WTC11 (cell line): ENCODE data around the gene CHST7. TPM values are rescaled to one million over a fixed set of nuclear protein-coding genes. Genes with fewer than 3 reads are reported as not detected.

Experiments
- ATAC-seq: fragments of 200-7000 bp; cut with Tn5 transposase; 2 replicates; pipeline ENCODE4 v1.10.0; 2021; ENCODE audit warnings: mild to moderate bottlenecking, moderate library complexity
- CTCF ChIA-PET: fragments of 300-600 bp; sonication (Branson Sonifier 250); formaldehyde crosslinking; loops from one replicate; lab custom pipeline; 2021; ENCODE audit warnings: antibody characterized with exemption; lab: Charles Lee
- POLR2A ChIA-PET: fragments of 350-600 bp; sonication (Branson Sonifier 250); formaldehyde crosslinking; loops from one replicate; lab custom pipeline; 2021; ENCODE audit warnings: antibody characterized with exemption; lab: Charles Lee
- DNase-seq: peaks from one replicate; pipeline ENCODE4 v3.0.0; 2021; ENCODE audit warnings: low spot score
- H3K27ac Mint-ChIP-seq: 2 replicates; pipeline ENCODE4 v1.8.0; 2021; ENCODE audit warnings: mixed read lengths
- H3K27me3 Mint-ChIP-seq: 2 replicates; pipeline ENCODE4 v1.8.0; 2021; ENCODE audit warnings: low read depth, mild to moderate bottlenecking, moderate library complexity, mixed read lengths
- H3K36me3 Mint-ChIP-seq: 2 replicates; pipeline ENCODE4 v1.8.0; 2021; ENCODE audit warnings: mixed read lengths
- H3K4me1 Mint-ChIP-seq: 2 replicates; pipeline ENCODE4 v1.8.0; 2022; ENCODE audit warnings: mixed read lengths
- H3K4me3 Mint-ChIP-seq: 2 replicates; pipeline ENCODE4 v1.8.0; 2021; ENCODE audit warnings: mild to moderate bottlenecking, moderate library complexity, mixed read lengths
- H3K9me3 Mint-ChIP-seq: 2 replicates; pipeline ENCODE4 v1.8.0; 2021; ENCODE audit warnings: mixed read lengths
- ATF1 ChIP-seq: sonication (generic); formaldehyde crosslinking; IDR thresholded peaks from 2 replicates; pipeline ENCODE4 v1.8.1; 2023; ENCODE audit warnings: mild to moderate bottlenecking, moderate library complexity, missing genetic modification reagents
- ATF6 ChIP-seq: sonication (generic); formaldehyde crosslinking; IDR thresholded peaks from 2 replicates; pipeline ENCODE4 v1.8.1; 2023; ENCODE audit warnings: mild to moderate bottlenecking, missing genetic modification reagents
- CREM ChIP-seq: sonication (generic); formaldehyde crosslinking; IDR thresholded peaks from 2 replicates; pipeline ENCODE4 v1.8.1; 2022; ENCODE audit warnings: mild to moderate bottlenecking, missing genetic modification reagents, moderate library complexity
- ESRRA ChIP-seq: sonication (generic); formaldehyde crosslinking; IDR thresholded peaks from 2 replicates; pipeline ENCODE4 v1.8.1; 2022; ENCODE audit warnings: mild to moderate bottlenecking, missing genetic modification reagents, borderline replicate concordance
- GABPB1 ChIP-seq: sonication (generic); formaldehyde crosslinking; IDR thresholded peaks from 2 replicates; pipeline ENCODE4 v1.8.1; 2023; ENCODE audit warnings: mild to moderate bottlenecking, missing genetic modification reagents
- KAT7 ChIP-seq: sonication (generic); formaldehyde crosslinking; IDR thresholded peaks from 2 replicates; pipeline ENCODE4 v1.8.1; 2023; ENCODE audit warnings: missing genetic modification reagents, mild to moderate bottlenecking, borderline replicate concordance
- RELA ChIP-seq: sonication (generic); formaldehyde crosslinking; IDR thresholded peaks from 2 replicates; pipeline ENCODE4 v1.8.1; 2022; ENCODE audit warnings: missing genetic modification reagents, mild to moderate bottlenecking, borderline replicate concordance
- USF1 ChIP-seq: sonication (generic); formaldehyde crosslinking; IDR thresholded peaks from 2 replicates; pipeline ENCODE4 v1.8.0; 2022; ENCODE audit warnings: mild to moderate bottlenecking, missing genetic modification reagents
- USF2 ChIP-seq: sonication (generic); formaldehyde crosslinking; IDR thresholded peaks from 2 replicates; pipeline ENCODE4 v1.8.1; 2023; ENCODE audit warnings: mild to moderate bottlenecking, missing genetic modification reagents, moderate library complexity
- ZNF232 ChIP-seq: sonication (generic); formaldehyde crosslinking; IDR thresholded peaks from 2 replicates; pipeline ENCODE4 v1.8.0; 2022; ENCODE audit warnings: mild to moderate bottlenecking, missing genetic modification reagents
- ZNF317 ChIP-seq: sonication (generic); formaldehyde crosslinking; IDR thresholded peaks from 2 replicates; pipeline ENCODE4 v1.8.1; 2023; ENCODE audit warnings: low read depth, mild to moderate bottlenecking, moderate library complexity, missing genetic modification reagents, borderline replicate concordance
- total RNA-seq: library from RNA; stranded (reverse); gene quantifications from 3 replicates; pipeline ENCODE4 v1.2.3, GENCODE V29; 2021
- TF ChIP-seq, protein P1 (sequence below): sonication (generic); formaldehyde crosslinking; IDR thresholded peaks from 2 replicates; pipeline ENCODE4 v1.8.0; 2023; ENCODE audit warnings: missing genetic modification reagents, mild to moderate bottlenecking, borderline replicate concordance
- TF ChIP-seq, protein P2 (sequence below): sonication (generic); formaldehyde crosslinking; IDR thresholded peaks from 2 replicates; pipeline ENCODE4 v1.8.1; 2022; ENCODE audit warnings: missing genetic modification reagents, borderline replicate concordance
- TF ChIP-seq, protein P3 (sequence below): sonication (generic); formaldehyde crosslinking; IDR thresholded peaks from 2 replicates; pipeline ENCODE4 v1.8.1; 2023; ENCODE audit warnings: mild to moderate bottlenecking, missing genetic modification reagents
- TF ChIP-seq, protein P4 (sequence below): sonication (generic); formaldehyde crosslinking; IDR thresholded peaks from 2 replicates; pipeline ENCODE4 v1.8.0; 2022; ENCODE audit warnings: missing genetic modification reagents
- TF ChIP-seq, protein P5 (sequence below): sonication (generic); formaldehyde crosslinking; conservative IDR thresholded peaks from 2 replicates; pipeline ENCODE4 v1.8.1; 2023; ENCODE audit warnings: mild to moderate bottlenecking, low read depth, missing genetic modification reagents, moderate library complexity

CHST7 gene
- total RNA-seq, 1 experiment from 2014 or later: 19.6 TPM

DNA sequence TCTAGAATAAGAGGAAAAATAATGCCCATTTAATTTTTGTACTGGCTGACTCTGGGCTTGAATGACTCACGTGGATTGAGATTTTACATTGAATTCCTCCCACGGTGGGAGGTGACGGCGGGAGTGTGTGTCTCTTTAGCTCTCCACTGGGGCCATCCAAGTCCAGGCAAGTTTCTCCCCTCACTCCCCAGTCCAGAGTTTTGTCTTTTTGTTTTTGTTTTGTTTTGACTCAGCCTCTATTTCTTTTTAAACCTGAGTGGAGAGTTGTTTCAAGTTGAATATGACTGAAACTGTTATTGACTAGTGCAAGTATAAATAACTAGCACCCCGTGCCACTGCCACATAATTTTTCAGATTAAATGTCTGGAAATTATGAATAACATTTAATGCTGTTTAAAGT, 13.6 kb downstream of the CHST7 start:
- ChIA-PET CTCF (interaction anchor here (1.0 kb wide), 1 partner anchor 11 kb away, joined by 4 read pairs; no protein-coding TSS in a partner anchor), POLR2A (interaction anchor here (0.6 kb wide), 1 partner anchor 60 kb away, joined by 3 read pairs; no protein-coding TSS in a partner anchor)
- no peaks in the 10 kb centered on the region for H3K27me3 Mint-ChIP-seq
- TF ChIP-seq ZNF232 (CRISPR knock-in tag): no peak
- no peak for TF ChIP-seq CREM (CRISPR knock-in tag)
- TF ChIP-seq, protein P1, sequence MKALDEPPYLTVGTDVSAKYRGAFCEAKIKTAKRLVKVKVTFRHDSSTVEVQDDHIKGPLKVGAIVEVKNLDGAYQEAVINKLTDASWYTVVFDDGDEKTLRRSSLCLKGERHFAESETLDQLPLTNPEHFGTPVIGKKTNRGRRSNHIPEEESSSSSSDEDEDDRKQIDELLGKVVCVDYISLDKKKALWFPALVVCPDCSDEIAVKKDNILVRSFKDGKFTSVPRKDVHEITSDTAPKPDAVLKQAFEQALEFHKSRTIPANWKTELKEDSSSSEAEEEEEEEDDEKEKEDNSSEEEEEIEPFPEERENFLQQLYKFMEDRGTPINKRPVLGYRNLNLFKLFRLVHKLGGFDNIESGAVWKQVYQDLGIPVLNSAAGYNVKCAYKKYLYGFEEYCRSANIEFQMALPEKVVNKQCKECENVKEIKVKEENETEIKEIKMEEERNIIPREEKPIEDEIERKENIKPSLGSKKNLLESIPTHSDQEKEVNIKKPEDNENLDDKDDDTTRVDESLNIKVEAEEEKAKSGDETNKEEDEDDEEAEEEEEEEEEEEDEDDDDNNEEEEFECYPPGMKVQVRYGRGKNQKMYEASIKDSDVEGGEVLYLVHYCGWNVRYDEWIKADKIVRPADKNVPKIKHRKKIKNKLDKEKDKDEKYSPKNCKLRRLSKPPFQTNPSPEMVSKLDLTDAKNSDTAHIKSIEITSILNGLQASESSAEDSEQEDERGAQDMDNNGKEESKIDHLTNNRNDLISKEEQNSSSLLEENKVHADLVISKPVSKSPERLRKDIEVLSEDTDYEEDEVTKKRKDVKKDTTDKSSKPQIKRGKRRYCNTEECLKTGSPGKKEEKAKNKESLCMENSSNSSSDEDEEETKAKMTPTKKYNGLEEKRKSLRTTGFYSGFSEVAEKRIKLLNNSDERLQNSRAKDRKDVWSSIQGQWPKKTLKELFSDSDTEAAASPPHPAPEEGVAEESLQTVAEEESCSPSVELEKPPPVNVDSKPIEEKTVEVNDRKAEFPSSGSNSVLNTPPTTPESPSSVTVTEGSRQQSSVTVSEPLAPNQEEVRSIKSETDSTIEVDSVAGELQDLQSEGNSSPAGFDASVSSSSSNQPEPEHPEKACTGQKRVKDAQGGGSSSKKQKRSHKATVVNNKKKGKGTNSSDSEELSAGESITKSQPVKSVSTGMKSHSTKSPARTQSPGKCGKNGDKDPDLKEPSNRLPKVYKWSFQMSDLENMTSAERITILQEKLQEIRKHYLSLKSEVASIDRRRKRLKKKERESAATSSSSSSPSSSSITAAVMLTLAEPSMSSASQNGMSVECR (CRISPR knock-in tag): no peak
- TF ChIP-seq, protein P2, sequence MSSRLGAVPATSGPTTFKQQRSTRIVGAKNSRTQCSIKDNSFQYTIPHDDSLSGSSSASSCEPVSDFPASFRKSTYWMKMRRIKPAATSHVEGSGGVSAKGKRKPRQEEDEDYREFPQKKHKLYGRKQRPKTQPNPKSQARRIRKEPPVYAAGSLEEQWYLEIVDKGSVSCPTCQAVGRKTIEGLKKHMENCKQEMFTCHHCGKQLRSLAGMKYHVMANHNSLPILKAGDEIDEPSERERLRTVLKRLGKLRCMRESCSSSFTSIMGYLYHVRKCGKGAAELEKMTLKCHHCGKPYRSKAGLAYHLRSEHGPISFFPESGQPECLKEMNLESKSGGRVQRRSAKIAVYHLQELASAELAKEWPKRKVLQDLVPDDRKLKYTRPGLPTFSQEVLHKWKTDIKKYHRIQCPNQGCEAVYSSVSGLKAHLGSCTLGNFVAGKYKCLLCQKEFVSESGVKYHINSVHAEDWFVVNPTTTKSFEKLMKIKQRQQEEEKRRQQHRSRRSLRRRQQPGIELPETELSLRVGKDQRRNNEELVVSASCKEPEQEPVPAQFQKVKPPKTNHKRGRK (CRISPR knock-in tag): no peak
- no peak for TF ChIP-seq KAT7 (CRISPR knock-in tag)
- TF ChIP-seq RELA (CRISPR knock-in tag): no peak
- TF ChIP-seq ESRRA (CRISPR knock-in tag): no peak
- no peak for TF ChIP-seq GABPB1 (CRISPR knock-in tag)
- no peak for TF ChIP-seq USF2 (CRISPR knock-in tag)
- no peak for TF ChIP-seq ZNF317 (CRISPR knock-in tag)
- no peak for TF ChIP-seq ATF6 (CRISPR knock-in tag)
- ATAC-seq (no peak), DNase-seq (no peak)
- no peak overlapping the region for H3K4me3 Mint-ChIP-seq
- H3K9me3 Mint-ChIP-seq: no peaks in the 10 kb centered on the region
- H3K4me1 Mint-ChIP-seq: peaks cover 65% of the 10 kb centered on the region
- peaks cover 5% of the 10 kb centered on the region; the same call in 1 of the 2 replicates for H3K36me3 Mint-ChIP-seq
- H3K27ac Mint-ChIP-seq: 0 out of 2 replicates have a peak overlapping the region, but pooled peaks have one; percentile 19

- Mint-ChIP-seq H3K27ac (peak overlapping the region; percentile 86), H3K4me3 (peak overlapping the region; percentile 49), H3K27me3 (no peaks in the 10 kb centered on the region), H3K9me3 (no peaks in the 10 kb centered on the region), H3K36me3 (peaks cover 5% of the 10 kb centered on the region; the same call in 1 of the 2 replicates), H3K4me1 (peaks cover 59% of the 10 kb centered on the region)
- peak; percentile 43 for ATAC-seq
- no peak for DNase-seq
- CTCF ChIA-PET: interaction anchor here (1.0 to 1.1 kb wide), 2 partner anchors 12 to 179 kb away, joined by 3 to 4 read pairs; no protein-coding TSS in a partner anchor
- POLR2A ChIA-PET: interaction anchor here (0.6 kb wide), 1 partner anchor 60 kb away, joined by 3 read pairs; no protein-coding TSS in a partner anchor
- TF ChIP-seq, protein P3, sequence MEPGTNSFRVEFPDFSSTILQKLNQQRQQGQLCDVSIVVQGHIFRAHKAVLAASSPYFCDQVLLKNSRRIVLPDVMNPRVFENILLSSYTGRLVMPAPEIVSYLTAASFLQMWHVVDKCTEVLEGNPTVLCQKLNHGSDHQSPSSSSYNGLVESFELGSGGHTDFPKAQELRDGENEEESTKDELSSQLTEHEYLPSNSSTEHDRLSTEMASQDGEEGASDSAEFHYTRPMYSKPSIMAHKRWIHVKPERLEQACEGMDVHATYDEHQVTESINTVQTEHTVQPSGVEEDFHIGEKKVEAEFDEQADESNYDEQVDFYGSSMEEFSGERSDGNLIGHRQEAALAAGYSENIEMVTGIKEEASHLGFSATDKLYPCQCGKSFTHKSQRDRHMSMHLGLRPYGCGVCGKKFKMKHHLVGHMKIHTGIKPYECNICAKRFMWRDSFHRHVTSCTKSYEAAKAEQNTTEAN: no peak
- TF ChIP-seq USF1 (no peak), ATF1 (CRISPR knock-in tag) (no peak)
- TF ChIP-seq, protein P4, sequence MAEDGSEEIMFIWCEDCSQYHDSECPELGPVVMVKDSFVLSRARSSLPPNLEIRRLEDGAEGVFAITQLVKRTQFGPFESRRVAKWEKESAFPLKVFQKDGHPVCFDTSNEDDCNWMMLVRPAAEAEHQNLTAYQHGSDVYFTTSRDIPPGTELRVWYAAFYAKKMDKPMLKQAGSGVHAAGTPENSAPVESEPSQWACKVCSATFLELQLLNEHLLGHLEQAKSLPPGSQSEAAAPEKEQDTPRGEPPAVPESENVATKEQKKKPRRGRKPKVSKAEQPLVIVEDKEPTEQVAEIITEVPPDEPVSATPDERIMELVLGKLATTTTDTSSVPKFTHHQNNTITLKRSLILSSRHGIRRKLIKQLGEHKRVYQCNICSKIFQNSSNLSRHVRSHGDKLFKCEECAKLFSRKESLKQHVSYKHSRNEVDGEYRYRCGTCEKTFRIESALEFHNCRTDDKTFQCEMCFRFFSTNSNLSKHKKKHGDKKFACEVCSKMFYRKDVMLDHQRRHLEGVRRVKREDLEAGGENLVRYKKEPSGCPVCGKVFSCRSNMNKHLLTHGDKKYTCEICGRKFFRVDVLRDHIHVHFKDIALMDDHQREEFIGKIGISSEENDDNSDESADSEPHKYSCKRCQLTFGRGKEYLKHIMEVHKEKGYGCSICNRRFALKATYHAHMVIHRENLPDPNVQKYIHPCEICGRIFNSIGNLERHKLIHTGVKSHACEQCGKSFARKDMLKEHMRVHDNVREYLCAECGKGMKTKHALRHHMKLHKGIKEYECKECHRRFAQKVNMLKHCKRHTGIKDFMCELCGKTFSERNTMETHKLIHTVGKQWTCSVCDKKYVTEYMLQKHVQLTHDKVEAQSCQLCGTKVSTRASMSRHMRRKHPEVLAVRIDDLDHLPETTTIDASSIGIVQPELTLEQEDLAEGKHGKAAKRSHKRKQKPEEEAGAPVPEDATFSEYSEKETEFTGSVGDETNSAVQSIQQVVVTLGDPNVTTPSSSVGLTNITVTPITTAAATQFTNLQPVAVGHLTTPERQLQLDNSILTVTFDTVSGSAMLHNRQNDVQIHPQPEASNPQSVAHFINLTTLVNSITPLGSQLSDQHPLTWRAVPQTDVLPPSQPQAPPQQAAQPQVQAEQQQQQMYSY (CRISPR knock-in tag): no peak
- TF ChIP-seq, protein P5, sequence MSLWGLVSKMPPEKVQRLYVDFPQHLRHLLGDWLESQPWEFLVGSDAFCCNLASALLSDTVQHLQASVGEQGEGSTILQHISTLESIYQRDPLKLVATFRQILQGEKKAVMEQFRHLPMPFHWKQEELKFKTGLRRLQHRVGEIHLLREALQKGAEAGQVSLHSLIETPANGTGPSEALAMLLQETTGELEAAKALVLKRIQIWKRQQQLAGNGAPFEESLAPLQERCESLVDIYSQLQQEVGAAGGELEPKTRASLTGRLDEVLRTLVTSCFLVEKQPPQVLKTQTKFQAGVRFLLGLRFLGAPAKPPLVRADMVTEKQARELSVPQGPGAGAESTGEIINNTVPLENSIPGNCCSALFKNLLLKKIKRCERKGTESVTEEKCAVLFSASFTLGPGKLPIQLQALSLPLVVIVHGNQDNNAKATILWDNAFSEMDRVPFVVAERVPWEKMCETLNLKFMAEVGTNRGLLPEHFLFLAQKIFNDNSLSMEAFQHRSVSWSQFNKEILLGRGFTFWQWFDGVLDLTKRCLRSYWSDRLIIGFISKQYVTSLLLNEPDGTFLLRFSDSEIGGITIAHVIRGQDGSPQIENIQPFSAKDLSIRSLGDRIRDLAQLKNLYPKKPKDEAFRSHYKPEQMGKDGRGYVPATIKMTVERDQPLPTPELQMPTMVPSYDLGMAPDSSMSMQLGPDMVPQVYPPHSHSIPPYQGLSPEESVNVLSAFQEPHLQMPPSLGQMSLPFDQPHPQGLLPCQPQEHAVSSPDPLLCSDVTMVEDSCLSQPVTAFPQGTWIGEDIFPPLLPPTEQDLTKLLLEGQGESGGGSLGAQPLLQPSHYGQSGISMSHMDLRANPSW: no peak
Observed at GRCh38 chrX:46587753-46588171, 14.2 kb downstream of the CHST7 start.
